Rectal smooth muscle tissue (tissue), 1 donor: Measurements from ENCODE around the gene CFAP90.

Source experiments
- H3K27ac ChIP-seq: one replicate; pipeline ENCODE4 v1.7.0; 2013; ENCODE audit warnings: low read depth, low read length, inconsistent platforms
- H3K27me3 ChIP-seq: one replicate; pipeline ENCODE4 v1.7.0; 2013; ENCODE audit warnings: low read length; ENCODE audit not compliant: control insufficient read depth, insufficient read depth
- H3K36me3 ChIP-seq: one replicate; pipeline ENCODE4 v1.7.0; 2013; ENCODE audit warnings: low read length; ENCODE audit not compliant: control insufficient read depth, insufficient read depth
- H3K4me1 ChIP-seq: one replicate; pipeline ENCODE4 v1.7.0; 2013; ENCODE audit warnings: low read length; ENCODE audit not compliant: control insufficient read depth, insufficient read depth
- H3K4me3 ChIP-seq: one replicate; pipeline ENCODE4 v1.7.0; 2013; ENCODE audit warnings: low read length
- H3K9ac ChIP-seq: one replicate; pipeline ENCODE4 v1.7.0; 2013; ENCODE audit warnings: low read length

The CFAP90 gene

GRCh38 chr5:7781899-7782298, 69.0 kb downstream of the CFAP90 start:
- no peaks in the 10 kb centered on the region for H3K36me3 ChIP-seq
- no peak overlapping the region for H3K9ac ChIP-seq
- no peaks in the 10 kb centered on the region for H3K4me1 ChIP-seq
- H3K4me3 ChIP-seq = no peak overlapping the region
- H3K27me3 ChIP-seq = no peaks in the 10 kb centered on the region
- H3K27ac ChIP-seq = no peak overlapping the region
